Adipocyte (in vitro differentiated cells): Measurements from ENCODE around the gene JADE3.

Experiments
- DNase-seq: peaks from one replicate; pipeline ENCODE4 v3.0.0-alpha.2; 2015; ENCODE audit warnings: low read depth
- H3K27me3 ChIP-seq: replicated peaks from 2 replicates; pipeline ENCODE4 v1.7.0; 2013; ENCODE audit warnings: mild to moderate bottlenecking, low read length, moderate library complexity; ENCODE audit not compliant: control insufficient read depth, insufficient read depth
- H3K36me3 ChIP-seq: 2 replicates; pipeline ENCODE4 v1.7.0; 2013; ENCODE audit warnings: low read length, mild to moderate bottlenecking, moderate library complexity; ENCODE audit not compliant: control insufficient read depth, insufficient read depth, severe bottlenecking
- H3K4me1 ChIP-seq: 2 replicates; pipeline ENCODE4 v1.7.0; 2013; ENCODE audit warnings: mild to moderate bottlenecking, low read length, moderate library complexity; ENCODE audit not compliant: control insufficient read depth, insufficient read depth
- H3K4me3 ChIP-seq: 2 replicates; pipeline ENCODE4 v1.7.0; 2013; ENCODE audit warnings: mild to moderate bottlenecking, low read length, moderate library complexity
- H3K9ac ChIP-seq: 2 replicates; pipeline ENCODE4 v1.7.0; 2013; ENCODE audit warnings: mild to moderate bottlenecking, low read length, moderate library complexity
- H3K9me3 ChIP-seq: 2 replicates; pipeline ENCODE4 v1.7.0; 2013; ENCODE audit warnings: mild to moderate bottlenecking, low read length, moderate library complexity; ENCODE audit not compliant: control insufficient read depth

JADE3 gene

DNA sequence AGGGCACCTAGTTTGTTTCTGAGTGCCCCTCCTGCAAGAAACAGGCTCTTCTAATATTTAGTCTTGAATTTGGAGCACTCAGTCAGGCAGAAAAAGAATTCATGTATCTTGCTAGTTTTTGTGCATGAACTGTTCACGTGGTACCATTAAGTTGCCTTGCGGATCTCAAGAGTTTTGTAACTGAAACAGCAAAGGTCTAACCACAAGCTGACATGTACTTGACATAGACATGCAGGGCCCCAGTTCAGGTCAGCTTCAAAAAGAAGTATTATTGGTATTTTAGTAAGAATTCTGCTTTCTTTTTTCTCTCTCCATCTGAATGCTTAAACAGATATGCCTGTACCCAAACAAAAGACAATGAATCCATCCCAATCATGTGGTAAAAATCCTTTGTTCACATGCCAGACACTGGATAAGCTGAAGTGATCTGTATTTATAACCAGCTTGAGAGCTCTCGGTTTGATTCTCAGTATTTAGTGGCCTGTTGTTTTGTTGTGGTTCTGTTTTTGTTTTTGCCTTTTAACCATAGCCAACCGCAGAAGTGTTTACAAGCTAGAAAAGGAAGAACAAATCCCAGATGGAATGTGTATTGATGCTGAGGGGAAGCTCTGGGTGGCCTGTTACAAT is 179.0 kb downstream of the JADE3 start:
- peak; percentile 56 for DNase-seq
- Histone ChIP-seq H3K9ac (no peak overlapping the region), H3K36me3 (no peaks in the 10 kb centered on the region), H3K4me1 (no peaks in the 10 kb centered on the region), H3K27me3 (peaks cover 5% of the 10 kb centered on the region), H3K9me3 (no peaks in the 10 kb centered on the region), H3K4me3 (no peak overlapping the region)

DNA sequence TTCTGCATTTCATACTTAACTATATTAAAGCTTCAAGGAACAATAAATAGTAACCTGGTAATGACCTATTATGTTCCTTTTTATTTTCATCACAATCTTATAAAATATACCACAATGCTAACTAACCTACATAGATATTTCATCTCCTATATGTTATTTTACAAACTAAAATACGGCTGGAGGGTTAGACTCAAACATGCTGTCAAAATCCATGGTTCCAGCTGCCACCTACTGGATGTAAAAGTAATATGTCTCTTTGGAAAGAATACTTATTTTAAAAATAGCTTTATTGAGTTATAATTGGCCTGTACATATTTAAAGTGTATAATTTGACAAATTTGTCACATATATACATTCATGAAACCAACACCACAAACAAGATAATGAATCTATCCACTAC is 181.0 kb downstream of the JADE3 start:
- H3K36me3 ChIP-seq, result no peaks in the 10 kb centered on the region
- peaks cover 5% of the 10 kb centered on the region for H3K27me3 ChIP-seq
- no peaks in the 10 kb centered on the region for H3K9me3 ChIP-seq
- no peak overlapping the region for H3K4me3 ChIP-seq
- peak; percentile 71 for DNase-seq
- no peaks in the 10 kb centered on the region for H3K4me1 ChIP-seq
- H3K9ac ChIP-seq, result no peak overlapping the region

- no peaks in the 10 kb centered on the region for H3K36me3 ChIP-seq
- no peak overlapping the region for H3K9ac ChIP-seq
- DNase-seq, result no peak
- H3K27me3 ChIP-seq, result peaks cover 5% of the 10 kb centered on the region
- H3K4me3 ChIP-seq, result no peak overlapping the region
- no peaks in the 10 kb centered on the region for H3K4me1 ChIP-seq
- no peaks in the 10 kb centered on the region for H3K9me3 ChIP-seq
These were observed 181.6 kb downstream of the JADE3 start for GRCh38 chrX:47093860-47094259.

DNA sequence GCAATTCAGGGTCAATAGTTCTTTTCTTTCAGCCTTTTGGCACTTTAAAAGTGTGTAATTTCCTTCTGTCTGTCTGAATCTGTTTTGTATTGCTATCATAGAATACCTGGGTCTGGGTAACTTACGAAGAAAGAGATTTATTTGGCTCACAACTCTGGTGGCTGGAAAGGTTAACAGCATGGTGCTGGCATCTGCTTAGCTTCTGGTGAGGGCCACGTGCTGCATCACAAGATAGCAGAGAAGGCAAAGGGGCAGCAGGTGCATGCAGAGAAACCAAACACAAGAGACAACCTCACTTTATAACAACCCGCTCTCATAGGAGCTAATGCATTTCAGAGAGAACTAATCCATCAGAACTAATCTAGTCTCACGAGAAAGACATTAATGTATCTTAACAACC is 184.8 kb downstream of the JADE3 start:
- no peak overlapping the region for H3K4me3 ChIP-seq
- H3K4me1 ChIP-seq, result no peaks in the 10 kb centered on the region
- peaks cover 2% of the 10 kb centered on the region for H3K9me3 ChIP-seq
- H3K9ac ChIP-seq, result no peak overlapping the region
- peaks cover 23% of the 10 kb centered on the region for H3K27me3 ChIP-seq
- H3K36me3 ChIP-seq, result no peaks in the 10 kb centered on the region
- DNase-seq, result no peak

DNA sequence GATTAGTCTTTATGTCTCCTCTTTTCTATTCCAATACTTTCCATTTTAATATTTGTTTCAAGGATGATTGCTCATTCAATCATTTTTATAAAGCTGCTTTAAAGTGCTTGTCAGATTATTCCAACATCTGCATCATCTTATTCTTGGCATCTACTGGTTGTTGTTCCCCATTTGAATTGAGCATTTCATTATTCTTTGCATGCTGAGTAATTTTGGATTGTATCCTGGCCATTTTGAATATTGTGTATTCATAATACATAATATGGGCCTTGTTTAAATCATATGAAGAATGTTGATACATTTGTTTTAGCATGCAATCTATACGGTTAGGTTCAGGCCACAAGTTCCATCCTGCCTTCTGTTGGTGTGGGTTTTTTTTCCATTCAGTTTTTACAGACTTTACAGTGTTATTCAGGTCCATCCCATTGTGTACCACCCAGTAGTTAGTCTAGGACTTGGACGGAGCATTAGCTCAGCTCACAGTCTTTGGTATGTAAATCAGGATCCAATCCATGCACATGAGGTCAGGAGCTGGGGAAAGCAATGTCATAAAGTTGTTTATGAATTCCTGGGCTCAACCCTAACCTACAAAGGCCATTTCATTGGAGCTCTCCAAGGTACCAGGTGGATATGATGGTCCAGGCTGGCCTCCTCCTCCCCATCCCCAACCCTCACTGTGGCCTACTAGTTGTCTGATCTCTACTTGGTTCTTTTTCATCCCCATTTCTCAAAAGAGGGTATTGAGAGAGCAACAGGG is 186.3 kb downstream of the JADE3 start:
- peaks cover 2% of the 10 kb centered on the region for H3K9me3 ChIP-seq
- H3K4me1 ChIP-seq, result no peaks in the 10 kb centered on the region
- no peak overlapping the region for H3K9ac ChIP-seq
- H3K27me3 ChIP-seq, result peaks cover 23% of the 10 kb centered on the region
- no peaks in the 10 kb centered on the region for H3K36me3 ChIP-seq
- no peak overlapping the region for H3K4me3 ChIP-seq
- DNase-seq, result no peak

DNA sequence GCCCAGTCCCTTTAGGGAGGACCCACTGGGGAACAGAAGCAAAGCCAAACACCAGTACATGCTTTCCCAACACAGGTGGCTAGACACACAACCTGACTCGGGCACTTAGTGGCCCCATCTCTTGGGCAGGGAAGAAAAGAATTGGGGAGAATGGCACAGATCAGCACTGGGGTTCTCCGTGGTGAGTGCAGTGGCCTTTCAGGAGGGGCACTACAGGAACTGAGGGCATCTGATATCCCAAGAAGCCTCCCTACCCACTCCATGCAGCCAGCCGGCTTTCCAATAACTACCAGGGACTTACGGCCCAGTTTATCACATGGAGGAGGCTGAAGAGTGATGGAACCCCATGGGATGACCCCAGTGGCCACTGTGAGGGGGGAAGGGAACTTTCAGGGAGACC is 189.0 kb downstream of the JADE3 start:
- Histone ChIP-seq H3K4me3 (no peak overlapping the region), H3K27me3 (peaks cover 23% of the 10 kb centered on the region), H3K9me3 (peaks cover 2% of the 10 kb centered on the region), H3K9ac (no peak overlapping the region), H3K4me1 (no peaks in the 10 kb centered on the region), H3K36me3 (no peaks in the 10 kb centered on the region)
- no peak for DNase-seq
